IPS-20b (cell line): ENCODE measurements around the gene ZSCAN5A.
"Not testable (repeated sequence)": the region's sequence is repeated elsewhere in the genome, so short reads cannot be mapped to it uniquely, and the experiment has no call there.

Source experiments
- H3K27ac ChIP-seq: one replicate; pipeline ENCODE4 v1.5.1; 2013; ENCODE audit warnings: low read length
- H3K27me3 ChIP-seq: 2 replicates; pipeline ENCODE4 v1.6.1; 2013; ENCODE audit warnings: mild to moderate bottlenecking, low read length, inconsistent platforms; ENCODE audit not compliant: insufficient read depth
- H3K36me3 ChIP-seq: 2 replicates; pipeline ENCODE4 v1.6.1; 2013; ENCODE audit warnings: low read depth, mild to moderate bottlenecking, inconsistent platforms, low read length, moderate library complexity; ENCODE audit not compliant: insufficient read depth
- H3K4me1 ChIP-seq: 2 replicates; pipeline ENCODE4 v1.6.1; 2013; ENCODE audit warnings: mild to moderate bottlenecking, control low read depth, inconsistent platforms, low read length, moderate library complexity; ENCODE audit not compliant: insufficient read depth
- H3K4me3 ChIP-seq: 2 replicates; pipeline ENCODE4 v1.5.1; 2013; ENCODE audit warnings: mild to moderate bottlenecking, low read length, inconsistent platforms
- H3K9ac ChIP-seq: 2 replicates; pipeline ENCODE4 v1.6.1; 2013; ENCODE audit warnings: low read depth, mild to moderate bottlenecking, inconsistent platforms, low read length, moderate library complexity
- H3K9me3 ChIP-seq: 2 replicates; pipeline ENCODE4 v1.6.1; 2013; ENCODE audit warnings: mild to moderate bottlenecking, low read depth, low read length, inconsistent platforms; ENCODE audit not compliant: insufficient read depth

The ZSCAN5A gene

GRCh38 chr19:56312787-56313657, 1.6 kb downstream of the ZSCAN5A start:
- no peak overlapping the region for H3K27ac ChIP-seq
- no peaks in the 10 kb centered on the region for H3K27me3 ChIP-seq
- H3K4me3 ChIP-seq = peak overlapping the region; percentile 78; the same call in 1 of the 2 replicates
- H3K36me3 ChIP-seq = peaks cover 10% of the 10 kb centered on the region; the same call in 1 of the 2 replicates
- no peaks in the 10 kb centered on the region for H3K9me3 ChIP-seq
- H3K9ac ChIP-seq = peak overlapping the region; percentile 83; the same call in 1 of the 2 replicates
- H3K4me1 ChIP-seq = no peaks in the 10 kb centered on the region

GRCh38 chr19:56312342-56312741, 2.3 kb downstream of the ZSCAN5A start:
- Histone ChIP-seq H3K4me3 (no peak overlapping the region), H3K36me3 (peaks cover 10% of the 10 kb centered on the region; the same call in 1 of the 2 replicates), H3K27ac (no peak overlapping the region), H3K9ac (no peak overlapping the region), H3K9me3 (no peaks in the 10 kb centered on the region), H3K27me3 (no peaks in the 10 kb centered on the region), H3K4me1 (no peaks in the 10 kb centered on the region)

GRCh38 chr19:56310462-56310861, 4.2 kb downstream of the ZSCAN5A start:
- H3K36me3 ChIP-seq = peaks cover 10% of the 10 kb centered on the region; the same call in 1 of the 2 replicates
- no peak overlapping the region for H3K4me3 ChIP-seq
- H3K9me3 ChIP-seq = no peaks in the 10 kb centered on the region
- no peaks in the 10 kb centered on the region for H3K27me3 ChIP-seq
- H3K9ac ChIP-seq = no peak overlapping the region
- H3K27ac ChIP-seq = no peak overlapping the region
- H3K4me1 ChIP-seq = no peaks in the 10 kb centered on the region

GRCh38 chr19:56309511-56310185, 5.0 kb downstream of the ZSCAN5A start:
- no peak overlapping the region for H3K27ac ChIP-seq
- no peak overlapping the region for H3K9ac ChIP-seq
- no peaks in the 10 kb centered on the region for H3K9me3 ChIP-seq
- H3K27me3 ChIP-seq = no peaks in the 10 kb centered on the region
- H3K36me3 ChIP-seq = peaks cover 10% of the 10 kb centered on the region; the same call in 1 of the 2 replicates
- no peaks in the 10 kb centered on the region for H3K4me1 ChIP-seq
- no peak overlapping the region for H3K4me3 ChIP-seq

- H3K4me1 ChIP-seq = no peaks in the 10 kb centered on the region
- no peaks in the 10 kb centered on the region for H3K27me3 ChIP-seq
- no peaks in the 10 kb centered on the region for H3K9me3 ChIP-seq
- H3K4me3 ChIP-seq = no peak overlapping the region
- H3K9ac ChIP-seq = no peak overlapping the region
- peaks cover 10% of the 10 kb centered on the region; the same call in 1 of the 2 replicates for H3K36me3 ChIP-seq
- no peak overlapping the region for H3K27ac ChIP-seq
Measured at GRCh38 chr19:56308792-56309191, 5.8 kb downstream of the ZSCAN5A start.

- H3K4me3 ChIP-seq, H3K27me3 ChIP-seq, H3K9me3 ChIP-seq, H3K36me3 ChIP-seq, H3K9ac ChIP-seq, H3K4me1 ChIP-seq, H3K27ac ChIP-seq: not testable (repeated sequence)
Measured at GRCh38 chr19:56307062-56307461, 7.6 kb downstream of the ZSCAN5A start.

GRCh38 chr19:56306016-56306415, 8.6 kb downstream of the ZSCAN5A start:
- H3K9me3 ChIP-seq = no peaks in the 10 kb centered on the region
- H3K4me1 ChIP-seq = no peaks in the 10 kb centered on the region
- peaks cover 2% of the 10 kb centered on the region; the same call in 1 of the 2 replicates for H3K36me3 ChIP-seq
- no peaks in the 10 kb centered on the region for H3K27me3 ChIP-seq
- no peak overlapping the region for H3K27ac ChIP-seq
- H3K9ac ChIP-seq = no peak overlapping the region
- H3K4me3 ChIP-seq = no peak overlapping the region

GRCh38 chr19:56304243-56304642, 10.4 kb downstream of the ZSCAN5A start:
- Histone ChIP-seq H3K9ac (no peak overlapping the region), H3K4me1 (no peaks in the 10 kb centered on the region), H3K27me3 (no peaks in the 10 kb centered on the region), H3K27ac (no peak overlapping the region), H3K4me3 (no peak overlapping the region), H3K9me3 (no peaks in the 10 kb centered on the region), H3K36me3 (no peaks in the 10 kb centered on the region; the same call in 1 of the 2 replicates)

- Histone ChIP-seq H3K27ac (no peak overlapping the region), H3K36me3 (no peaks in the 10 kb centered on the region; the same call in 1 of the 2 replicates), H3K27me3 (no peaks in the 10 kb centered on the region), H3K9ac (no peak overlapping the region), H3K9me3 (no peaks in the 10 kb centered on the region), H3K4me3 (no peak overlapping the region), H3K4me1 (no peaks in the 10 kb centered on the region)
Measured at GRCh38 chr19:56301886-56302620, 12.6 kb downstream of the ZSCAN5A start.

GRCh38 chr19:56301155-56301554, 13.5 kb downstream of the ZSCAN5A start:
- H3K9ac ChIP-seq = no peak overlapping the region
- no peaks in the 10 kb centered on the region for H3K9me3 ChIP-seq
- H3K27me3 ChIP-seq = no peaks in the 10 kb centered on the region
- H3K4me1 ChIP-seq = no peaks in the 10 kb centered on the region
- no peak overlapping the region for H3K4me3 ChIP-seq
- peaks cover 3% of the 10 kb centered on the region; the same call in 1 of the 2 replicates for H3K36me3 ChIP-seq
- H3K27ac ChIP-seq = no peak overlapping the region

- Histone ChIP-seq H3K27ac (no peak overlapping the region), H3K9me3 (no peaks in the 10 kb centered on the region), H3K4me1 (no peaks in the 10 kb centered on the region), H3K9ac (no peak overlapping the region), H3K27me3 (no peaks in the 10 kb centered on the region), H3K36me3 (0 out of 2 replicates have a peak, but pooled peaks cover 4% of the 10 kb centered on the region), H3K4me3 (no peak overlapping the region)
Measured at GRCh38 chr19:56299688-56300087, 15.0 kb downstream of the ZSCAN5A start.
